Coronary artery (tissue), 2 donors: ENCODE results near the gene PATJ.
"Not testable (repeated sequence)": the region's sequence is repeated elsewhere in the genome, so short reads cannot be mapped to it uniquely, and the experiment has no call there.

ENCODE experiments used
- DNase-seq: peaks from one replicate; pipeline ENCODE4 v3.0.0-alpha.2; 2017; ENCODE audit warnings: low spot score
- H3K27ac ChIP-seq, 2 donors: fragments of 200-600 bp; sonication (generic); one replicate each; pipeline ENCODE4 v1.5.1; 2016 to 2019
- H3K4me3 ChIP-seq: fragments of 200-600 bp; sonication (generic); 2 replicates; pipeline ENCODE4 v1.5.1; 2016; ENCODE audit warnings: mild to moderate bottlenecking, moderate library complexity
- TF ChIP-seq, protein P1 (sequence below): fragments of 200-600 bp; sonication (generic); IDR thresholded peaks from one replicate; pipeline ENCODE4 v1.5.1; 2019; ENCODE audit warnings: antibody characterized with exemption

The PATJ gene

DNA sequence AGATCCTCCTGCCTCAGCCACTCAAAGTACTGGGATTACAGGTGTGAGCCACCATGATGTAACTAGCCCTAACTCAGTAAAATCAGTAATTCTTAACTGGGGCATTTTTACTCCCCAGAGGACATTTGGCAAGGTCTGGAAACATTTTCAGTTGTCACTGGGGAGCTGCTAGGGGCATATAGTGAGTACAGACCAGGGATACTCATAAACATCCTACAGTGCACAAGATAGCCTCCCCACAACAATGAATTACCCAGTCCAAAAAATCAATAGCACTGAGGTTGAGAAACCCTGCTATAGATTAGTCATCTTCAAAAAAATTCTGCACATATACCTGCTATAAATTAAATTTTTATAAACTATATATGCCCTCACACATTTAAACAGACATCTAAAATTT is 30.3 kb upstream of the PATJ start:
- TF ChIP-seq, protein P1, sequence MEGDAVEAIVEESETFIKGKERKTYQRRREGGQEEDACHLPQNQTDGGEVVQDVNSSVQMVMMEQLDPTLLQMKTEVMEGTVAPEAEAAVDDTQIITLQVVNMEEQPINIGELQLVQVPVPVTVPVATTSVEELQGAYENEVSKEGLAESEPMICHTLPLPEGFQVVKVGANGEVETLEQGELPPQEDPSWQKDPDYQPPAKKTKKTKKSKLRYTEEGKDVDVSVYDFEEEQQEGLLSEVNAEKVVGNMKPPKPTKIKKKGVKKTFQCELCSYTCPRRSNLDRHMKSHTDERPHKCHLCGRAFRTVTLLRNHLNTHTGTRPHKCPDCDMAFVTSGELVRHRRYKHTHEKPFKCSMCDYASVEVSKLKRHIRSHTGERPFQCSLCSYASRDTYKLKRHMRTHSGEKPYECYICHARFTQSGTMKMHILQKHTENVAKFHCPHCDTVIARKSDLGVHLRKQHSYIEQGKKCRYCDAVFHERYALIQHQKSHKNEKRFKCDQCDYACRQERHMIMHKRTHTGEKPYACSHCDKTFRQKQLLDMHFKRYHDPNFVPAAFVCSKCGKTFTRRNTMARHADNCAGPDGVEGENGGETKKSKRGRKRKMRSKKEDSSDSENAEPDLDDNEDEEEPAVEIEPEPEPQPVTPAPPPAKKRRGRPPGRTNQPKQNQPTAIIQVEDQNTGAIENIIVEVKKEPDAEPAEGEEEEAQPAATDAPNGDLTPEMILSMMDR: no peak
- Histone ChIP-seq H3K4me3 (no peak overlapping the region), H3K27ac (no peak overlapping the region)
- no peak for DNase-seq

DNA sequence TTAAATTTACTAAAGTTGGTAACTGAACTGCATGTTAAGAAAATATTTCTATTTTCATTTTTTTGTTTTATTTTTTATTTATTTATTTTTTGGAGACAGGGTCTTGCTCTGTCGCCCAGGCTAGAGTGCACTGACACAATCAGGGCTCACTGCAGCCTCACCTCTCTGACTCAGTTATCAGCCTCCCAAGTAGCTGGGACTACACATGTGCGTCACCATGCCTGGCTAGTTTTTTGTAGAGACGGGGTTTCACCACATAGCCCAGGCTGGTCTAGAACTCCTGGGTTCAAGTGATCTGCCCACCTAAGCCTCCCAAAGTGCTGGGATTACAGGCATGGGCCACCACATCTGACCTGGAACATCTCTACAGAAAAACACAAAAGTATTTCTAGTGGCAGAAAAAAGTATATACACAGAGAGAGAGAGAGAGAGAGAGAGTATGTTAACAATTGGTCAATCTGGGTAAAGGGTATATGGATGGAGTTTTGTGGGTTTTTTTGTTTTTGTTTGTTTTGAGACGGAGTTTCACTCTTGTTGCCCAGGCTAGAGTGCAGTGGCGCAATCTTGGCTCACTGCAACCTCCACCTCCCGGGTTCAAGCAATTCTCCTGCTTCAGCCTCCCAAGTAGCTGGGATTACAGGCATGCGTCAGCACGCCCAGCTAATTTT is 23.1 kb upstream of the PATJ start:
- DNase-seq, H3K27ac ChIP-seq, H3K4me3 ChIP-seq: not testable (repeated sequence)

DNA sequence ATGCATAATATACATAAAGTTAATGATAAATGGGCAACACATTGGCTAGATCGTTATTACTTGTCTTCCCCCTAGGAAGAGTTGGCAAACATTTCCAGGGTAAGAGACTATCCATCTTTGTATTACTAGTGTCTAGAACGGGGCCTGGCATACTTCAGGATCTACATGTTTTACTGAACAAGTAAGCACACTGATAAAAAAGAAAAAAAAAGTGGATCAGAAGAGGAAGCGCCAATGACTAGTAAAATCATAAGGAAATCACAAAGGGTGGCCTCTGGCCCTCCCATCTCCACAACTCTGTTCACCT is 17.8 kb upstream of the PATJ start:
- DNase-seq: no peak
- peak overlapping the region; percentile 91 to 97 for H3K27ac ChIP-seq
- TF ChIP-seq, protein P1: no peak
- H3K4me3 ChIP-seq: peak overlapping the region; percentile 98

DNA sequence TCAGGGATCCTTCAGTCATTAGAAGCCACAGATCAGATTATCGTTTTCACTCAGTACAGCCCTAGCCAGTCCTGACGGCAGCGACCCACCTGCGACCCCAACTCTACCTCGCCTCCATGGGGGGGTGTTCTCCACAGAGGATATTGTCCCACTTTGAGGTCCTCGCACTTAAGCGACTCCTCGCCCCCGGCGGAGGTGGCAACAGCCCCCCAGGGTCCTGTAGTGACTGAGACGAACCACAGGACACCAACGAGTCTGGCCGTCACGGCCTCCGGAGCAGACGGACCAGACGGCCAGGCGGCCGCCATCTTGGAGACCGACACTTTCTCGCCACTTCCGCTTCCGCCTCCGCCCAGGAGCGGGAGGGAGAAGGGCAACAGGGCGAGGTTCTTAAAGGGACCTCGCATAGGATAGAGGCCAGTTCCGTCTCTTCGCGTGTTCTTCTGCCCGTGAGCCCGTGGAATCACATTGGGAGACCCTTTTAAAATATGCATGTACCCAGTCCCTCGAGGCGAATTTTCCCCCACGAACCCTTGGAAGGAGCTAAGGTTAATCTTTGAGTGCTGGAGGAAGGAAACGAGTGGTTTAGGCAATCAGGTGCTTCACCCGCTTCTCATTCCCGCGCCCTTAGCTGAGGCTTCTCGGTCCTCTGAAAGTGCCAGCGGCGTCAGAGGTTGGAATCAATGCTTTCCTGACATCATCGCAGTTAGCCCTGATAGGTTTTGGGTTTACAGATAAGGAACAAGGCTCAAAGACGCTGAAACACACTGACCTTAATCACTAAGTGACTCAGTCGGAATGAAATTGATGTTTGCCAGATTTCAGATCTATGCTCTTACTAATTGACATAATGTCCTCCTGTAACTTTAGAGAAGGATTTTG is 17.2 kb upstream of the PATJ start, which contains the start of gene TM2D1:
TSS of gene TM2D1 (minus strand) at position 329 of the 882 bp plus-strand sequence. CDS start at position 308, 21 bp downstream.
- DNase-seq: peak; percentile 95
- TF ChIP-seq, protein P1: no peak
- Histone ChIP-seq H3K4me3 (peak within 1 kb of the TSS; percentile 98), H3K27ac (peak within 1 kb of the TSS; percentile 91 to 97)

DNA sequence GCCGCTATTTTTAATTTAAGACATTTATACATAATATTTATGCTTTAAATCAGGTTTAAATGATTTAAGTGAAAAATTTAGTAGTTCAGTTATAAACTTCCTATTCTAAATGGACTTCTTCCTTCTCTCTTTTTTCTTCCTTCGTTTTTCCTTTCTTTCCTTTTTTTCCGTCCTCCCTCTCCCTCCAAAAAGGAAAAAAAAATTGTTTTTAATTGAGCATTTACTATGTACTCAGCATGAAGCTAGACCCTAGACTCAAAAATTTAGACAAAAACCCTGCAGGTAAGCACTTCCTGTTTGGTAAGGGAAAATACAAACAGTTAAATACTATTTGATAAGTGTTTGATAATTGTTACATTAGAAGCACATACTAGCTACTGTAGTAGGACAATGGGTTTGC is 14.7 kb upstream of the PATJ start:
- no peak for DNase-seq
- TF ChIP-seq, protein P1: no peak

DNA sequence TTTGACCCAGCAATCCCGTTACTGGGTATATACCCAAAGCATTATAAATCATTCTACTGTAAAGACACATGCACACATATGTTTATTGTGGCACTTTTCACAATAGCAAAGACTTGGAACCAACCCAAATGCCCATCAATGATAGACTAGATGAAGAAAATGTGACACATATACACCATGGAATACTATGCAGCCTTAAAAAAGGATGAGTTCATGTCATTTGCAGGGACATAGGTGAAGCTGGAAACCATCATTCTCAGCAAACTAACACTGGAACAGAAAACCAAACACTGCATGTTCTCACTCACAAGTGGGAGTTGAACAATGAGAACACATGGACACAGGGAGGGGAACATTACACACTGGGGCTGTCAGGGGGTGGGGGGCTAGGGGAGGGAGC is 11.6 kb upstream of the PATJ start:
- H3K4me3 ChIP-seq, H3K27ac ChIP-seq, DNase-seq: not testable (repeated sequence)

More for the DNA sequence above, 14.7 kb upstream of the PATJ start:
- H3K4me3 ChIP-seq: no peak overlapping the region
- H3K27ac ChIP-seq: no peak overlapping the region

DNA sequence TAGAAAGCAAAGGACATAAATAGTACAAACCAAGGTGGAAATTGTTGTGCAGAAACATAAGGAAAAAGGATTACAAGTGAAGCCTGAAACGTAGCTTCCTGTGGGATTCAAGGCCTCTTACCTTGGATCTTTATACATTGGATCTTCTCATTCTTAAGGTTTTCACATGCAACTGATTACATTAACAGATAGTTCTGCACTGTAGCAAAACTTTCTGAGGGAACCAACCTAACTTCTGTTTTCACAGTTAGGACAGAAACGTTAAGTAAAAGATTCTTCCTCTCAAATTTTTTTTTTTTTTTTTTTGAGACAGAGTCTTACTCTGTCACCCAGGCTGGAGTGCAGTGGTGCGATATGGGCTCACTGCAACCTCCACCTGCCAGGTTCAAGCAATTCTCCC is 9.6 kb upstream of the PATJ start:
- DNase-seq: no peak
- TF ChIP-seq, protein P1: no peak
- no peak overlapping the region for H3K27ac ChIP-seq

More for the DNA sequence above, 9.6 kb upstream of the PATJ start:
- H3K4me3 ChIP-seq: no peak overlapping the region
